ENCODE results near the gene WWP2.

GRCh38 chr16:69937465-69937951, 175.4 kb downstream of the WWP2 start:
- TF ChIP-seq CTCF (IDR thresholded peaks at IDR 0.05; ENCODE audit: extremely low read depth in 1 of 2, insufficient read depth in 1 of 2, low read depth in 1 of 2, low read length in 2 of 2) (no peak), POLR2AphosphoS5 (IDR thresholded peaks at IDR 0.05; ENCODE audit: insufficient read depth, low read depth, low read length) (no peak), POLR2A (IDR thresholded peaks at IDR 0.05; ENCODE audit: low read depth, low read length) (no peak), MAX (IDR thresholded peaks at IDR 0.05; ENCODE audit: insufficient read depth, insufficient read length) (no peak)

Measured in endothelial cell of umbilical vein (primary cell).